ENCODE data around the gene XPR1.

The XPR1 gene

GRCh38 chr1:180892675-180893074 is 260.9 kb downstream of the XPR1 start:
- TF ChIP-seq TAF1 (IDR thresholded peaks at IDR 0.05; ENCODE audit: low read depth) (no peak), ZBTB7A (IDR thresholded peaks at IDR 0.05; ENCODE audit: low read depth) (no peak), RAD21 (IDR thresholded peaks at IDR 0.05; ENCODE audit: low read depth) (no peak), YY1 (IDR thresholded peaks at IDR 0.05; ENCODE audit: low read depth) (no peak), TCF12 (IDR thresholded peaks at IDR 0.05; ENCODE audit: low read depth) (no peak), EGR1 (IDR thresholded peaks at IDR 0.05) (no peak), USF1 (IDR thresholded peaks at IDR 0.05) (no peak), NFIC (IDR thresholded peaks at IDR 0.05) (no peak), FOXM1 (IDR thresholded peaks at IDR 0.05; ENCODE audit: borderline replicate concordance, low read depth) (no peak), REST (IDR thresholded peaks at IDR 0.05; ENCODE audit: low read depth) (no peak), TEAD4 (IDR thresholded peaks at IDR 0.05) (no peak), CEBPB (IDR thresholded peaks at IDR 0.05) (no peak), CREB1 (IDR thresholded peaks at IDR 0.05; ENCODE audit: low read depth) (no peak), EP300 (IDR thresholded peaks at IDR 0.05; ENCODE audit: borderline replicate concordance) (no peak), MAX (IDR thresholded peaks at IDR 0.05) (no peak)

DNA sequence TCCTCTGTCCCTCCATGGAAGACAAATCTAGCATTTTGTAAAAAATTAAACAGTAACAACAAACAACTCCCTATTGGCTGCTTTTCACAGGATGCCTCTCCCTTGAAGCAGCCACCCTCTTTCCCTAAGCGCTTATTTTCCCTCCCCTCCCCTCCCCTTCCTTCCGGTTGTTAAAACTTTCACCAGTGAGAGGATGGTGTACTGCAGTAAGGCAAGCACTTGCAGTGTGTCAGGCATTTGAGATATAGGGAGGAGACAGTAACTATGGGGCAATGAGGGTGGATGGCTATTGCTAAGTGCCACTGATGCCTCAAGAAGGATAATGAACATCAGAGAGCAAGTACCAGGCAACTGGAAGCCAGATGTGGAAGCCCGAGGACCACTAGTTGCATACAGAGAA is 261.8 kb downstream of the XPR1 start:
- TF ChIP-seq CREB1 (IDR thresholded peaks at IDR 0.05; ENCODE audit: low read depth): no peak
- no peak for TF ChIP-seq ZBTB7A (IDR thresholded peaks at IDR 0.05; ENCODE audit: low read depth)
- no peak for TF ChIP-seq TCF12 (IDR thresholded peaks at IDR 0.05; ENCODE audit: low read depth)
- TF ChIP-seq EGR1 (IDR thresholded peaks at IDR 0.05): no peak
- no peak for TF ChIP-seq USF1 (IDR thresholded peaks at IDR 0.05)
- TF ChIP-seq REST (IDR thresholded peaks at IDR 0.05; ENCODE audit: low read depth): no peak
- no peak for TF ChIP-seq NFIC (IDR thresholded peaks at IDR 0.05)
- TF ChIP-seq EP300 (IDR thresholded peaks at IDR 0.05; ENCODE audit: borderline replicate concordance): no peak
- no peak for TF ChIP-seq MAX (IDR thresholded peaks at IDR 0.05)
- TF ChIP-seq CEBPB (IDR thresholded peaks at IDR 0.05): no peak
- TF ChIP-seq TAF1 (IDR thresholded peaks at IDR 0.05; ENCODE audit: low read depth): no peak
- no peak for TF ChIP-seq TEAD4 (IDR thresholded peaks at IDR 0.05)
- TF ChIP-seq RAD21 (IDR thresholded peaks at IDR 0.05; ENCODE audit: low read depth): no peak
- no peak for TF ChIP-seq YY1 (IDR thresholded peaks at IDR 0.05; ENCODE audit: low read depth)
- no peak for TF ChIP-seq FOXM1 (IDR thresholded peaks at IDR 0.05; ENCODE audit: borderline replicate concordance, low read depth)

DNA sequence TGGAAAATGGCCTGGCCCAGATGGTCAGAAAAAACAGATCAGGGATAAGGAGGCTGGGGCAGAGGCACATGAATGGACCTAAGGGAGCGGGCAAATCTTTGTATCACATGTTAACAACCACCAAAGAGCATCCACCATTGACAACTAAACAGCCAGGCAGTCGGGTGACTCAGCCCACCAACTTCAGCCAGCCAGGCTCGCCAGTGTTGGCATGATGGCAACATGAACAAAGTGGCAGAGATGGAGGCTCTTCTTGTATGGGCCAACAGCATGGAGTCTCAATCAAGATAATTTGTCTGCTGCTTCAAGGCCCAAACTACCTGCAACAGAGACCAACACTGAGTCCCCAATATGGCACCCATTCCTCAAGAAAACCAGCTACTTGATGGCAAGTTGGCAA is 264.3 kb downstream of the XPR1 start:
- TF ChIP-seq REST (IDR thresholded peaks at IDR 0.05; ENCODE audit: low read depth): no peak
- no peak for TF ChIP-seq TCF12 (IDR thresholded peaks at IDR 0.05; ENCODE audit: low read depth)
- no peak for TF ChIP-seq NFIC (IDR thresholded peaks at IDR 0.05)
- TF ChIP-seq USF1 (IDR thresholded peaks at IDR 0.05): no peak
- TF ChIP-seq MAX (IDR thresholded peaks at IDR 0.05): no peak
- no peak for TF ChIP-seq EGR1 (IDR thresholded peaks at IDR 0.05)
- no peak for TF ChIP-seq CREB1 (IDR thresholded peaks at IDR 0.05; ENCODE audit: low read depth)
- TF ChIP-seq RAD21 (IDR thresholded peaks at IDR 0.05; ENCODE audit: low read depth): no peak
- TF ChIP-seq YY1 (IDR thresholded peaks at IDR 0.05; ENCODE audit: low read depth): no peak
- TF ChIP-seq TEAD4 (IDR thresholded peaks at IDR 0.05): no peak

All from Ishikawa (cell line).